PC-3 (cell line): ENCODE results near the gene PFN3. TPM values are rescaled to one million over a fixed set of nuclear protein-coding genes. Genes with fewer than 3 reads are reported as not detected.

Source experiments
- ATAC-seq: fragments of 200-7000 bp; cut with Tn5 transposase; 2 replicates; pipeline ENCODE4 v1.9.1; 2020; ENCODE audit warnings: mild to moderate bottlenecking, moderate library complexity
- BruUV-seq: library from RNA; stranded (reverse); fragments of 400-500 nt; replicated peaks from 2 replicates; lab custom pipeline; 2021; lab: Mats Ljungman, UMichigan
- CTCF ChIA-PET: fragments of 300-600 bp; sonication (Branson Sonifier 250); formaldehyde crosslinking; loops from one replicate; lab custom pipeline; 2022; ENCODE audit warnings: antibody characterized with exemption; lab: Charles Lee
- POLR2A ChIA-PET: fragments of 300-600 bp; sonication (Branson Sonifier 250); formaldehyde crosslinking; loops from one replicate; lab custom pipeline; 2022; ENCODE audit warnings: antibody characterized with exemption; ENCODE audit not compliant: unreplicated experiment; lab: Charles Lee
- DNase-seq: peaks from one replicate; pipeline ENCODE4 v3.0.0-alpha.2; 2015
- H2AFZ ChIP-seq: fragments of 300-600 bp; sonication (generic); 2 replicates; pipeline ENCODE4 v1.6.0; 2016; ENCODE audit warnings: antibody characterized with exemption, low read length
- H3F3A ChIP-seq: fragments of 300-600 bp; sonication (generic); one replicate; pipeline ENCODE4 v1.6.0; 2017; ENCODE audit warnings: antibody characterized with exemption, low read length, control low read depth, mild to moderate bottlenecking; ENCODE audit not compliant: unreplicated experiment
- H3K27ac ChIP-seq: fragments of 300-600 bp; sonication (generic); 2 replicates; pipeline ENCODE4 v1.5.1; 2016; ENCODE audit warnings: mild to moderate bottlenecking, low read length
- H3K27me3 ChIP-seq: fragments of 300-600 bp; sonication (generic); 2 replicates; pipeline ENCODE4 v1.6.1; 2016; ENCODE audit warnings: low read length, mixed read lengths
- H3K36me3 ChIP-seq: fragments of 300-600 bp; sonication (generic); 2 replicates; pipeline ENCODE4 v1.6.1; 2016; ENCODE audit warnings: low read depth, mixed run types, low read length, mixed read lengths
- H3K4me1 ChIP-seq: fragments of 300-600 bp; sonication (generic); 2 replicates; pipeline ENCODE4 v1.5.1; 2016; ENCODE audit warnings: low read length; ENCODE audit not compliant: insufficient read depth
- H3K4me2 ChIP-seq: fragments of 300-600 bp; sonication (generic); 2 replicates; pipeline ENCODE4 v1.6.0; 2016; ENCODE audit warnings: low read length
- H3K4me3 ChIP-seq: fragments of 300-600 bp; sonication (generic); 2 replicates; pipeline ENCODE4 v1.5.1; 2016; ENCODE audit warnings: mild to moderate bottlenecking, low read length, mixed read lengths
- H3K79me2 ChIP-seq: fragments of 300-600 bp; sonication (generic); 2 replicates; pipeline ENCODE4 v1.6.1; 2017; ENCODE audit warnings: low read length, mixed read lengths
- H3K9ac ChIP-seq: fragments of 300-600 bp; sonication (generic); 2 replicates; pipeline ENCODE4 v1.6.0; 2016; ENCODE audit warnings: mild to moderate bottlenecking, low read length
- H3K9me2 ChIP-seq: fragments of 300-600 bp; sonication (generic); replicated peaks from 2 replicates; pipeline ENCODE4 v1.6.1; 2016; ENCODE audit warnings: mixed run types, low read length, mixed read lengths
- H3K9me3 ChIP-seq: fragments of 300-600 bp; sonication (generic); 2 replicates; pipeline ENCODE4 v1.6.1; 2016; ENCODE audit warnings: low read length, mixed read lengths
- H4K20me1 ChIP-seq: fragments of 300-600 bp; sonication (generic); 2 replicates; pipeline ENCODE4 v1.6.1; 2016; ENCODE audit warnings: low read length, mixed read lengths
- EZH2 ChIP-seq: fragments of 300-600 bp; sonication (generic); IDR thresholded peaks from one replicate; pipeline ENCODE4 v1.6.1; 2017; ENCODE audit warnings: antibody characterized with exemption, mild to moderate bottlenecking, low read length; ENCODE audit not compliant: unreplicated experiment
- EZH2phosphoT487 ChIP-seq: fragments of 300-600 bp; sonication (generic); IDR thresholded peaks from 2 replicates; pipeline ENCODE4 v1.6.1; 2018; ENCODE audit warnings: mild to moderate bottlenecking, antibody characterized with exemption, low read length, borderline replicate concordance
- intact Hi-C: fragments of 100-400 bp; cut with micrococcal nuclease; formaldehyde crosslinking; loops from 2 replicates; pipeline ENCODE4 v1.9.0; 2023
- total RNA-seq: library from RNA; depleted of rRNA; stranded (reverse); fragments of >200 nt; gene quantifications from 2 replicates; pipeline ENCODE4 v1.2.3, GENCODE V29; 2014
- TF ChIP-seq, protein P1 (sequence below): fragments of 300-600 bp; sonication (generic); conservative IDR thresholded peaks from 2 replicates; pipeline ENCODE4 v1.5.1; 2017; ENCODE audit warnings: antibody characterized with exemption, low read depth, mild to moderate bottlenecking, low read length

PFN3 gene
- total RNA-seq, 1 experiment from 2014 or later = not detected

DNA sequence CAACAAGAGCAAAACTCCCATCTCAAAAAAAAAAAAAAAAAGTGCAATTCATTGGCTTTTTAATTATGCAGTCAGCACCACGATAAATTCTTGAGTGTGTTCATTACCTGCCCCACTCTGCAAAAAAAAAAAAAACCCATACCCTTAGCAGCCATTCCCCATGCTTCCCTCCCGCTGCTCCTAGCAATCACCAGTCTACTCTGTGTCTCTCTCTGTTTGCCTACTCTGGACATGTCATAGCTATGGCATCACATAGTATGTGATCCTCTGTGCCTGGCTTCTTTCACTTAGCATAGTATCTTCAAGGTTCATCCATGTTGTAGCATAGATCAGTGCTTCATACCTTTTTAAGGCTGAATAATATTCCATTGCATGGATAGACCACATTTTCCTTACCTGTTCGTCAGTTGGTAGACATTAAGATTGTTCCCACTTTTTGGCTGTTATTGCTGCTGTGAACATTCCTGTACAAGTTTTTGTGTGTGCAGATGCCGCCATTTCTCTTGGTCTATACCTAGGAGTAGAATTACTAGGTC, 39.1 kb upstream of the PFN3 start:
- H3K4me2 ChIP-seq = no peak overlapping the region
- TF ChIP-seq, protein P1, sequence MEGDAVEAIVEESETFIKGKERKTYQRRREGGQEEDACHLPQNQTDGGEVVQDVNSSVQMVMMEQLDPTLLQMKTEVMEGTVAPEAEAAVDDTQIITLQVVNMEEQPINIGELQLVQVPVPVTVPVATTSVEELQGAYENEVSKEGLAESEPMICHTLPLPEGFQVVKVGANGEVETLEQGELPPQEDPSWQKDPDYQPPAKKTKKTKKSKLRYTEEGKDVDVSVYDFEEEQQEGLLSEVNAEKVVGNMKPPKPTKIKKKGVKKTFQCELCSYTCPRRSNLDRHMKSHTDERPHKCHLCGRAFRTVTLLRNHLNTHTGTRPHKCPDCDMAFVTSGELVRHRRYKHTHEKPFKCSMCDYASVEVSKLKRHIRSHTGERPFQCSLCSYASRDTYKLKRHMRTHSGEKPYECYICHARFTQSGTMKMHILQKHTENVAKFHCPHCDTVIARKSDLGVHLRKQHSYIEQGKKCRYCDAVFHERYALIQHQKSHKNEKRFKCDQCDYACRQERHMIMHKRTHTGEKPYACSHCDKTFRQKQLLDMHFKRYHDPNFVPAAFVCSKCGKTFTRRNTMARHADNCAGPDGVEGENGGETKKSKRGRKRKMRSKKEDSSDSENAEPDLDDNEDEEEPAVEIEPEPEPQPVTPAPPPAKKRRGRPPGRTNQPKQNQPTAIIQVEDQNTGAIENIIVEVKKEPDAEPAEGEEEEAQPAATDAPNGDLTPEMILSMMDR = no peak
- no peak for TF ChIP-seq EZH2phosphoT487
- no peak for TF ChIP-seq EZH2
- CTCF ChIA-PET = interaction anchor here (1.1 kb wide), 1 partner anchor 35 kb away, joined by 3 read pairs; no protein-coding TSS in a partner anchor
- no peaks in the 10 kb centered on the region for H3K4me1 ChIP-seq
- peaks cover 22% of the 10 kb centered on the region for H3K36me3 ChIP-seq
- intact Hi-C loops = no loop called here
- H4K20me1 ChIP-seq = no peaks in the 10 kb centered on the region
- no peak overlapping the region for H3K4me3 ChIP-seq
- no peaks in the 10 kb centered on the region for H3K9me2 ChIP-seq
- H3F3A ChIP-seq = peaks cover 4% of the 10 kb centered on the region
- POLR2A ChIA-PET = no interaction called here
- H3K9me3 ChIP-seq = no peaks in the 10 kb centered on the region
- ATAC-seq (no peak), DNase-seq (no peak)
- no peak overlapping the region for H3K9ac ChIP-seq
- H3K27me3 ChIP-seq = no peaks in the 10 kb centered on the region
- H3K27ac ChIP-seq = no peak overlapping the region
- no TSS peak for BruUV-seq
- no peak overlapping the region for H2AFZ ChIP-seq
- H3K79me2 ChIP-seq = peaks cover 9% of the 10 kb centered on the region

DNA sequence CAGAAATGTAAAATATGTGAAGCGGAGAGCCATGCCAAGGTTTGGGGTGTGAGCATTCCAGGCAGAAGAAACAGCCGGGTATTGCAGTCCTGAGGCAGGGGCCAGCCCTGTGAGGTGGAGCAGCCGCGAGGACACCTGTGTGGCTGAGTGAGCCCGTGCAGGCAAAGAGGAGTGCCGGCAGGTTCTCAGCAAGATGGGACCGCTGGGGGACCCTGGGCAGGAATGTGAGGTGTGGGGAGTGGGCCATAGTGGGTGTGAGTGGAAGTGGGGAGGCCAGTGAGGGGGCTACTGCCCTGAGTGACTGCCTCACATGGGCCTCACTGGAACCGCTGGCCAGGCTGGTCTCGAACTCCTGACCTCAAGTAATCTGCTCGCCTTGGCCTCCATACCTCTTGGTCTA, 38.0 kb upstream of the PFN3 start:
- Histone ChIP-seq H3K79me2 (no peaks in the 10 kb centered on the region), H3F3A (peaks cover 4% of the 10 kb centered on the region), H3K9ac (no peak overlapping the region), H3K4me2 (no peak overlapping the region), H3K9me3 (no peaks in the 10 kb centered on the region), H2AFZ (no peak overlapping the region), H3K4me3 (no peak overlapping the region), H3K4me1 (no peaks in the 10 kb centered on the region), H3K36me3 (peaks cover 26% of the 10 kb centered on the region), H3K27ac (no peak overlapping the region), H3K9me2 (no peaks in the 10 kb centered on the region), H3K27me3 (no peaks in the 10 kb centered on the region), H4K20me1 (no peaks in the 10 kb centered on the region)
- ATAC-seq = no peak
- no TSS peak for BruUV-seq
- ChIA-PET CTCF (no interaction called here), POLR2A (no interaction called here)
- TF ChIP-seq EZH2phosphoT487 (no peak), EZH2 (no peak)
- TF ChIP-seq, protein P1 = no peak
- no peak for DNase-seq
- intact Hi-C loops = no loop called here

DNA sequence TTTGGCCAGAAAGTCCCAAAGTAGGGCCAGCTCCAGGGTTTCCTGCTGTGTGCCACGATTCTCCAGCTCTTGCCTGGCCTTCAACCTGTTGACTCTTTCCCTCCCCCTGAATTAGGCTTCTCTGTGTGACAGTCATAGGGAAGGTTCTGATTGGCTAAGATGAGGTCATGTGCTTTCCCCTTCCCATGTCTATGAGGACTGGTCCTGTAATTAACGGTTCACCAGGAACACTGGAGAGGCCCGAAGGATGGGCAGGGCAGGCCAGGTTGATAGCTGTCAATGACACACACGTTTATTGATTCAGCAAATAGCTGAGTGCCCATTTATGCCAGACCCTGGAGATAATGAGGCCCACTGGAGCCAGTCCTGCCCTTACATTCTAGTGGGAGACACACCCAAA, 37.2 kb upstream of the PFN3 start:
- no peak overlapping the region for H3K4me2 ChIP-seq
- CTCF ChIA-PET = no interaction called here
- H3K27me3 ChIP-seq = no peaks in the 10 kb centered on the region
- no peak for ATAC-seq
- BruUV-seq = no TSS peak
- no peak overlapping the region for H3K9ac ChIP-seq
- H3K27ac ChIP-seq = no peak overlapping the region
- H3K4me1 ChIP-seq = no peaks in the 10 kb centered on the region
- H3F3A ChIP-seq = peaks cover 4% of the 10 kb centered on the region
- intact Hi-C loops = no loop called here
- H3K4me3 ChIP-seq = no peak overlapping the region
- H3K9me3 ChIP-seq = no peaks in the 10 kb centered on the region
- H3K79me2 ChIP-seq = no peaks in the 10 kb centered on the region
- H2AFZ ChIP-seq = no peak overlapping the region
- peaks cover 28% of the 10 kb centered on the region for H3K36me3 ChIP-seq
- TF ChIP-seq EZH2phosphoT487 = no peak
- TF ChIP-seq EZH2 = no peak
- TF ChIP-seq, protein P1 = no peak
- no peaks in the 10 kb centered on the region for H4K20me1 ChIP-seq
- POLR2A ChIA-PET = no interaction called here
- H3K9me2 ChIP-seq = no peaks in the 10 kb centered on the region
- no peak for DNase-seq
